Activated T-cell treated with anti-CD3 and anti-CD28 coated beads, Interleukin-2, amount 50 U/mL, for 72 hours (primary cell): ENCODE results near the gene RBPJ. TPM values are rescaled to one million over a fixed set of nuclear protein-coding genes. Genes with fewer than 3 reads are reported as not detected.

ENCODE experiments used
- ATAC-seq, 2 donors: fragments of 150-1000 bp; cut with Tn5 transposase; replicated peaks in 1 of 2; 2 replicates each; pipeline ENCODE4 v1.10.0; 2021; ENCODE audit warnings: moderate library complexity in 2 of 2, mild to moderate bottlenecking in 1 of 2
- DNase-seq, 2 donors: peaks; one replicate each; pipeline ENCODE4 v3.0.0; 2021 to 2022; ENCODE audit warnings: mixed read lengths in 1 of 2
- H3K27ac Mint-ChIP-seq: one replicate; pipeline ENCODE4 v1.8.0; 2022; ENCODE audit warnings: mild to moderate bottlenecking, moderate library complexity, mixed read lengths
- H3K27me3 Mint-ChIP-seq: one replicate; pipeline ENCODE4 v1.8.0; 2022; ENCODE audit warnings: low read depth, mixed read lengths
- H3K36me3 Mint-ChIP-seq, 2 donors: one replicate each; pipeline ENCODE4 v1.8.0; 2022; ENCODE audit warnings: mixed read lengths in 2 of 2, mild to moderate bottlenecking in 1 of 2; ENCODE audit not compliant: insufficient read depth in 2 of 2
- H3K4me1 Mint-ChIP-seq: one replicate; pipeline ENCODE4 v1.8.0; 2022; ENCODE audit warnings: low read depth, mixed read lengths
- H3K4me3 Mint-ChIP-seq, 2 donors: one replicate each; pipeline ENCODE4 v1.8.0; 2022; ENCODE audit warnings: mild to moderate bottlenecking in 2 of 2, mixed read lengths in 2 of 2, moderate library complexity in 2 of 2
- H3K9me3 Mint-ChIP-seq, 2 donors: one replicate each; pipeline ENCODE4 v1.8.0; 2022; ENCODE audit warnings: mixed read lengths in 2 of 2
- total RNA-seq, 2 donors: library from RNA; stranded (reverse); gene quantifications; one replicate each; pipeline ENCODE4 v1.2.3, GENCODE V29; 2022

Gene RBPJ
- total RNA-seq, 2 donors from 2014 or later: 104 to 136 TPM

DNA sequence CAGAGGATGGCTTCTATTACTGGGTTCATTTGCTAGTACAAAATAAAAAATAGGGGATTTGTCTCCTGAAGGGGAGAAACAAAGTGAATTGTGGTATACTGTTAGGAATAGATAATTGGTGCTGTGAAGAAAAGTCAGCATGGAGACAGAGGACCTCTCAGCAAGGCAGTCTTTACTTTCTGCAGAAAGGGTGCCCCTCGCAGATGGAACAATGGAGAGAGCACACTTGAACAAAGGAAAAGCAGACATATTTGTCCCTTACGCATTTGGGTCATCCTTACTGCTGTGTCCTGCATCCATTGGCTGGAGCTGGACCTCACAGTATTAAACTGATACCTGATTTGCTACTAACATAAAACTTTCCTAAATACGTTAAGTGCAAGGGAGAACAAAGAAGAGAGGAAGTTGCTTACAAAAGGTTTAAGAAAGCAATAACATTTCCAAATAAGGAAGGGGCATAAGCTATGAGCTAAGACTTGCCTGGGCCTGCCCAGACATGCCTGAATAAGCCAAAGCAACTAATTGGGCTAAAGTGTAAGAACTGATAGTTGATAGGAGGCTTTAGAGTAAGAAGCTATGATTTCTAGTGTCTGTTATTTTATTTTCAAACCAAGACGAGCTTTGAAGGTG, 85.6 kb downstream of the RBPJ start:
- H3K4me1 Mint-ChIP-seq: peaks cover 5% of the 10 kb centered on the region
- no peak overlapping the region for H3K4me3 Mint-ChIP-seq
- DNase-seq (peak in 1 of 2 donors; percentile 6), ATAC-seq (no peak)
- H3K36me3 Mint-ChIP-seq: peaks cover 16 to 35% of the 10 kb centered on the region in 2 donors
- H3K27me3 Mint-ChIP-seq: no peaks in the 10 kb centered on the region
- H3K9me3 Mint-ChIP-seq: peaks cover 4 to 8% of the 10 kb centered on the region in 2 donors
- peak overlapping the region; percentile 86 for H3K27ac Mint-ChIP-seq

- no peak overlapping the region for H3K4me3 Mint-ChIP-seq
- peaks cover 3% of the 10 kb centered on the region for H3K4me1 Mint-ChIP-seq
- no peak for ATAC-seq
- DNase-seq: no peak
- H3K9me3 Mint-ChIP-seq: peaks cover 4 to 8% of the 10 kb centered on the region in 2 donors
- H3K27me3 Mint-ChIP-seq: no peaks in the 10 kb centered on the region
- H3K36me3 Mint-ChIP-seq: peaks cover 16 to 31% of the 10 kb centered on the region in 2 donors
- H3K27ac Mint-ChIP-seq: peak overlapping the region; percentile 79
These were observed 86.7 kb downstream of the RBPJ start for GRCh38 chr4:26407476-26407875.

DNA sequence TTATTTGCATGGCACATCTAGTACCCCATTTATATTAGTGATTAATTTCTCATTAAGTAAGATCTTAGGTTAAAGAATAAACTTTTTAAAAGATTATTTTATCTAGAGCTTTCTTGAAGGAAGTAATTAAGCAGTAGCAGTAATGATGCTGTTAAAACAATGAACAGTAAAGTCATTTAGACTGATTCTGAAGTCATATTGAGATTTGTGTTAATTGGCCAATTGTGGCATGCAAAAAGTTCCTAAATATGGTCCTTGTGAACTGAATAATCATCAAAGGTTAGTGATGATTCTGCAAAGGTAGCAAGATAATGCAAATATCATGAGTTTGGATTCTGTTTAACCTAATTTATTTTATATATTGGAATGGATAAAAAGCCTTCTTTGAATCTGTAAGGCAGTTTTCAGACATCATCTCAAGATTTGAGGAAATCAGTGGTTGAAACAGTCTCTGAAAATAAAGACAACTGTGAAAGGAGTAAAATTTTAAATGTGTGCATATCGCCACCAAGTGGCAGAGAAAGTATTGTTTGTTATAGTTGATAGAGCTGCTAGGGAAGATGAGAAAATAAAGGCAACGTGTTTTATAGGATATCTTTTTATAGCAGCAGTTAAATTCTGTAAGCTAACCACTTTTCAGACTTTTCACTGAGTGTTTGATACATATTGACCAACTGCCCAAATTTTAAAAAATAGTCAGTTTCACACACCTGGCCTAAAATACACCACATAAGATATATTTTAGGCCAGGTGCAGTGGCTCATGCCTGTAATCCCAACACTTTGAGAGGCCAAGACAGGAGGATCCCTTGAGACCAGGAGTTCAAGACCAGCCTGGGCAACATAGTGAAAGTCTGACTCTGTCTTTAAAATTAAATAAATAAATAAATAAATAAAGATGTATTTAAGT, 89.8 kb downstream of the RBPJ start:
- peak in 1 of 2 donors; percentile 47 for ATAC-seq
- H3K27ac Mint-ChIP-seq: no peak overlapping the region
- H3K36me3 Mint-ChIP-seq: peaks cover 12 to 24% of the 10 kb centered on the region in 2 donors

GRCh38 chr4:26412381-26413372, 91.9 kb downstream of the RBPJ start:
- no peak overlapping the region for H3K27ac Mint-ChIP-seq
- no peaks in the 10 kb centered on the region for H3K9me3 Mint-ChIP-seq
- ATAC-seq: no peak
- H3K27me3 Mint-ChIP-seq: no peaks in the 10 kb centered on the region
- H3K4me3 Mint-ChIP-seq: no peak overlapping the region
- peaks cover 5% of the 10 kb centered on the region for H3K4me1 Mint-ChIP-seq
- peaks cover 0 to 4% of the 10 kb centered on the region in 2 donors for H3K36me3 Mint-ChIP-seq
- DNase-seq: no peak

More for the DNA sequence above, 89.8 kb downstream of the RBPJ start:
- Mint-ChIP-seq H3K4me3 (no peak overlapping the region), H3K27me3 (no peaks in the 10 kb centered on the region), H3K9me3 (peaks cover 4 to 6% of the 10 kb centered on the region in 2 donors), H3K4me1 (peaks cover 5% of the 10 kb centered on the region)
- peak; percentile 19 to 46 for DNase-seq

DNA sequence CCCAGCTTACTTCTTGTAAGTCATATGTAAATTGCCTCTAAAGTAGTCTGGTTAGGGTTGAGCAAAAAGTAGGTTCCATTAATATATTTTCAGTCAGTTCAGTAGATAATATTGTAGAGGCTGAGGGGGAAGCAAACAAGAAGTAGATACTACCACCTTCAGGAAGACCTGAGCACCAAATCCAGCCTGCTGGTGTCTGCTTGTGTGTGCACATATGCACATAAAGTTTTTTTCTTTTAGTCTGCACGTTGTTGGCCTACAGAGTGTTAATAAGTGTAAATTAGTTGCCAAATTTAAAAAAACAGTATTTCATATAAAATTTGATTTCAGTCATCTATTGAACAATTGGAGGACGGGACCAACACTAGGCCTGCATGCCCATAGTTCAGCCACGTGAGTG, 92.8 kb downstream of the RBPJ start:
- H3K27me3 Mint-ChIP-seq: no peaks in the 10 kb centered on the region
- H3K36me3 Mint-ChIP-seq: peaks cover 0 to 6% of the 10 kb centered on the region in 2 donors
- H3K27ac Mint-ChIP-seq: no peak overlapping the region
- H3K9me3 Mint-ChIP-seq: no peaks in the 10 kb centered on the region
- peaks cover 5% of the 10 kb centered on the region for H3K4me1 Mint-ChIP-seq
- H3K4me3 Mint-ChIP-seq: no peak overlapping the region
- DNase-seq (no peak), ATAC-seq (no peak)

- no peak for ATAC-seq
- H3K27ac Mint-ChIP-seq: no peak overlapping the region
- H3K27me3 Mint-ChIP-seq: no peaks in the 10 kb centered on the region
- H3K4me3 Mint-ChIP-seq: no peak overlapping the region
- DNase-seq: no peak
- peaks cover 4% of the 10 kb centered on the region for H3K4me1 Mint-ChIP-seq
- no peaks in the 10 kb centered on the region for H3K9me3 Mint-ChIP-seq
- peaks cover 6 to 26% of the 10 kb centered on the region in 2 donors for H3K36me3 Mint-ChIP-seq
These were observed 97.3 kb downstream of the RBPJ start for GRCh38 chr4:26418107-26418506.

GRCh38 chr4:26418850-26419249, 98.0 kb downstream of the RBPJ start:
- ATAC-seq (no peak), DNase-seq (no peak)
- Mint-ChIP-seq H3K27me3 (no peaks in the 10 kb centered on the region), H3K9me3 (no peaks in the 10 kb centered on the region), H3K4me3 (no peak overlapping the region), H3K4me1 (no peaks in the 10 kb centered on the region), H3K27ac (peak overlapping the region; percentile 56), H3K36me3 (peaks cover 6 to 24% of the 10 kb centered on the region in 2 donors)

- no peaks in the 10 kb centered on the region for H3K4me1 Mint-ChIP-seq
- H3K27ac Mint-ChIP-seq: no peak overlapping the region
- no peaks in the 10 kb centered on the region for H3K27me3 Mint-ChIP-seq
- ATAC-seq: no peak
- no peaks in the 10 kb centered on the region for H3K9me3 Mint-ChIP-seq
- DNase-seq: no peak
- H3K4me3 Mint-ChIP-seq: no peak overlapping the region
- peaks cover 6 to 22% of the 10 kb centered on the region in 2 donors for H3K36me3 Mint-ChIP-seq
These were observed 99.6 kb downstream of the RBPJ start for GRCh38 chr4:26420438-26420837.

- Mint-ChIP-seq H3K27me3 (no peaks in the 10 kb centered on the region), H3K9me3 (no peaks in the 10 kb centered on the region), H3K4me3 (no peak overlapping the region), H3K36me3 (peaks cover 6 to 22% of the 10 kb centered on the region in 2 donors), H3K27ac (no peak overlapping the region), H3K4me1 (no peaks in the 10 kb centered on the region)
- ATAC-seq: no peak
- no peak for DNase-seq
These were observed 100.1 kb downstream of the RBPJ start for GRCh38 chr4:26420913-26421312.

GRCh38 chr4:26424153-26424552, 103.3 kb downstream of the RBPJ start:
- no peaks in the 10 kb centered on the region for H3K27me3 Mint-ChIP-seq
- no peaks in the 10 kb centered on the region for H3K9me3 Mint-ChIP-seq
- H3K4me3 Mint-ChIP-seq: no peak overlapping the region
- ATAC-seq: no peak
- H3K36me3 Mint-ChIP-seq: peaks cover 9 to 20% of the 10 kb centered on the region in 2 donors
- H3K4me1 Mint-ChIP-seq: no peaks in the 10 kb centered on the region
- H3K27ac Mint-ChIP-seq: no peak overlapping the region
- no peak for DNase-seq

DNA sequence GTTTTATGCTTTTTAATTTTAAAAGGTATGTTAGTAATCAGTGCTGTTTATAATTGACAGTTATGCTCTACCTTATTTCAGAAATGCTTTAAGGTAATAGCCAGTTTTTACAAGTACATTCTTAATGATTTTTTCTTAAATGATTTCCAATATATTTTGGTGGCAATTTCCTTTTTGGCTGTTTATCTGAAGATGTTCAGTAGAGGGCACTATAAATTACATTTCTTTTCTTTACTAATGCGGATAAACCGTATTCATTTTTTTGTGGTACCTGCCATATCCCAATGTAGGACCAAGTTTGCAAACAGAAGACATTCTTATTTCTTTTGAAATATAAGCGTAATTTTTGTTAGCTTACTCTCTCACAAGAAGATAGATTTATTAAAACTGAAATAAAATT, 104.0 kb downstream of the RBPJ start:
- Mint-ChIP-seq H3K4me1 (no peaks in the 10 kb centered on the region), H3K4me3 (no peak overlapping the region), H3K27me3 (no peaks in the 10 kb centered on the region), H3K36me3 (peaks cover 9 to 20% of the 10 kb centered on the region in 2 donors), H3K27ac (no peak overlapping the region), H3K9me3 (no peaks in the 10 kb centered on the region)
- ATAC-seq (no peak), DNase-seq (no peak)

DNA sequence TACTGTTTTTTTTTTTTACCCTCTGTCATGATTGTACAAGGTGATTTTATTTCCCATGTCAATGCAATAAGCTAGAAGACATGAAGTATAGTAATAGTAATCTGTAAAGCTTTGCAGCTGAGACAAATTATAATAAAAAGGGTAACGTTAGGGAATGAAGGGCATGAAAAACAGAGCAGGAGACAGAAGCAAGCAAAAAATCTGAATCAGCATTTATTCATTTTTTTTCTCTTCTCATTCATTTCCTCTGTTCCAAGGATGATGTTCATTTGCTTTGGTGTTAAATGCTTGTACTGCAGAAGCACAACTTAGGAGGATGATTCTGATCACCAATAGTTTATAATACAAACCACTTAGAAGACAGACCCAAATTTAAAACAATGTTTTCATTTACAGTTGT, 105.1 kb downstream of the RBPJ start:
- H3K4me3 Mint-ChIP-seq: no peak overlapping the region
- no peak overlapping the region for H3K27ac Mint-ChIP-seq
- DNase-seq: no peak
- peaks cover 9 to 23% of the 10 kb centered on the region in 2 donors for H3K36me3 Mint-ChIP-seq
- no peaks in the 10 kb centered on the region for H3K4me1 Mint-ChIP-seq
- ATAC-seq: no peak
- H3K27me3 Mint-ChIP-seq: no peaks in the 10 kb centered on the region
- no peaks in the 10 kb centered on the region for H3K9me3 Mint-ChIP-seq
